Muscle of back (tissue), 11 donors: ENCODE results near the gene TBCD. TPM values are rescaled to one million over a fixed set of nuclear protein-coding genes. Genes with fewer than 3 reads are reported as not detected.

Experiments used
- DNase-seq, 3 donors: peaks; one replicate each; pipeline versions ENCODE4 v3.0.0 to v3.0.0-alpha.2; 2013
- polyA plus RNA-seq, 10 donors: library from polyadenylated mRNA; unstranded; fragments of 120-200 nt; gene quantifications; one replicate each; pipeline ENCODE4 v1.2.1, GENCODE V29; 2013; ENCODE audit not compliant: insufficient read length in 10 of 10

Gene TBCD
- polyA plus RNA-seq, 10 donors = 53.5 to 86.2 (median 60.0) TPM

GRCh38 chr17:82849076-82849945 is 97.4 kb downstream of the TBCD start:
- no peak for DNase-seq

DNA sequence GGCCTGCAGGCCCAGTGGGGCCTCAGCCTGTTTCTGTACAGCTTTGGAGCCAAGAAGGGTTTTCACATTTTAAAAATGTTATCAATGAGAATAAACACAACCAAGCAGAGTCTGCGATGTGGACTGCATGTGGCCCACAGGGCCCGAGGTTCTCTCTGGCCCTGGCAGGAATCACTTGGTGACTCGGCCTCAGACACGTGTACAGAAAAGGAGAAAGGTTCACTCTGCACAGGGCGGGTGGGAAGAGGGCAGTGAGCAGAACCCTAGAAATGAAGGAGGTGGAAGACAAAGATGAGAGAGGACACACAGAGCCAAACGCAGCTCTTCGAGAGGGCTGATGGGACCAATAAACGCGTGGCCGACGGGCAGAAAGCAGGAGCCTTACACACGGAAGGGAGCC is 99.5 kb downstream of the TBCD start:
- DNase-seq = no peak

DNA sequence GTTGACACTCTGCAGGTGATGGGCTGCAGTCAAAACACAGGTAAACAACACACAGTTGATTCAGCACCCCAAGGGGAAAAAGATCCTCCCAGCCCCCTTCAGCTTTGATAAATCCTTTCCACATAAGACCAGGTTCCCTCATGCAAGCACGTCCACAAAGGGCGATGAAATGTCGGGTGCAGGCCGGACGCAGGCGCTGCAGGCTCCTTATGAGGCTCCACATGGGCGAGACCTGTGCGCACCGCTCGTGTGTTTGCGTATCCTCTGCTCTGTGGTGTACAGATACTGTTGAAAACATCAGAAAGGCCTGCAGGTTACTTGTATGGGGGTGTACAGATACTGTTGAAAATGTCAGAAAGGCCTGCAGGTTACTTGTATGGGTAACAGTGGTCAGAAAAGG is 102.4 kb downstream of the TBCD start:
- no peak for DNase-seq

DNA sequence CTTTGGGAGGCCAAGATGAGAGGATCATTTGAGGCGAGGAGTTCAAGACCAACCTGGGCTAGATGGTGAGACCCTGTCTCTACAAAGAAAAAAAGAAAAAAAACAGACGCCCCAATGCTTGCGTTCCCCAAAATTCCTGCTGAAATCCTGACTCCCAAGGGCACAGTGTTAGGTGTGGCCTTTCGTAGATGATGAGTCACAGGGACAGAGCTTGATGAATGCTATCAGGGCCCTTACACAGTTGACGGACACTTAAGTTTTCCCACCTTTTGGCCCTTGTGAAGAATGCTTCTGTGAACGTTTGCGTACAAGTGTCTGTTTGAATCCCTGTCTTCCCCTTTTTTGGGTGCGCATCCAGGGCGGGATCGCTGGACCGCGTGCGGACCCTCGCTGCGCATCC is 104.5 kb downstream of the TBCD start:
- no peak for DNase-seq

DNA sequence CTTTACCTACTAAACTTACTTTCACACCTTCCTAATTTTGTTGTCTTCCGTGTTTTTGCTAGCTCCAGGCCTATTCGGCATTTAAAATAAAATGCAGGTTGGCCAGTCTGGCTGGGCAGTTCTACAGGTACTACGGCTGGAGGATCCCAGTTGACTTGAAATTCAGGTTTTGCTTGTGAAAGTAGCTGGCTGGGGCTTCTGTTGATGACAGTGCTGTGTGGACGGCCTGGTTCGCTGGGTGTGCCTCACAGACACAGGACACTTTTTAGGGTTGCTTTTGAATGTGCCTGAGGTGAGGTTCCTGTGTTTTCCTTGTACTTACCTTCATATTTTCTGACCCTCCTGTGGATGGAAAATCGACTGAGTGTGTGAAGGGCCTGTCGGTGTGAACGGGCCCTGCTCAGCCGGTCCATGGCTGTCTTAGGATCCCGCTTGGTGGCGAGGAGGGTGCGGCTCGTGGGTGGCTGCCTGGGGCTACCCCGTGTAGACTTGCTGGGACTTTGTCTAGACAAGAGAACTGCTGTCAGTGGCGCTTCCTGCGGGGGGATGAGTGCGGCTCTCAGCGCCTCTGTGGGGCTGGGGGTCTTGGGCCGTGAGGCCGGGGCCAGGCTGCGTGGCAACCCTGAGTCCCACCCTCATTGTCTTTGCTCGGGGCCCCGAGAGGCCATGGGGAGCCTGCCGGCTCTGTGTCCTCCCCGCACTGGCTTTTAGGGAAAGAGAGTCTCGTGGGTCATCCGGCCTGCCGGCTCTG is 106.7 kb downstream of the TBCD start:
- no peak for DNase-seq

GRCh38 chr17:82859431-82860403 is 107.9 kb downstream of the TBCD start:
- peak in 1 of 3 donors; percentile 46 for DNase-seq

- no peak for DNase-seq
These were observed 108.9 kb downstream of the TBCD start for GRCh38 chr17:82860606-82861392.

DNA sequence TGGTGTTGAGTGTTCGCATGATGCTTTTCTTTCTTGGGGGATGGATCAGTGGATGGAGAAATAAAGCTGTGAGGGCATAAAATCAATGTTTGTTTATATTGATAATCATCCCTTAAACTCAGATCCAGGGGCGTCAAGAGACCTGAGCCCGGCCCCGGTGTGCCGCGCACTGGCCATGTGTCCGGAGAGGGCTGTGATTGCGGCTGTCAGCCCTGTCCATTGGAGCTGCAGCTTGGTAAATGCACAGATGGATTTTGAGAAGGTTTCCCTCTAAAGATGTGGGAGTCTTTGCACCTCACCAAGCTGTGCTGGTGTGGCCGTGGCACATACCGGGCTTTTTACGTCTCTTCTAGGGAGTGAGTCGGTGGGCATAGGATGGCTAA is 109.5 kb downstream of the TBCD start:
- DNase-seq = no peak

DNA sequence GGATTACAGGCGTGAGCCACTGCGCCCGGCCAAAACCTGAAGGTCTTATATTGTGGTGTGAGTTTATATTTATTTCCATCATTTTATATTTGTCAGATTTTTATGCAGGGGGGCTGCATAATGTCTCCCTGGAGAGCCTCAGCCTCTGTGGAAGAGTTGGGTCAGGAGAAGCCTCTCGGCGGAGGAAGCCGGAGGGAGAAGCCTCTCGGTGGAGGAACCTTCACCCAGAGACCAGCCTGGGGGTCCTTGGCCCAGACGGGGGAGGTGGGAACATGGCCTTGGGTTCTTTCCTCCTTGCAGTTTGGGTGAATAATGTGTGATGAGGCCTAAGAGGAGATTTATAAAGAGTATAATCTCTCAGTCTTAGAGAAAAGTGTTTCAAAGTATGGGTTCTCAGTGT is 110.3 kb downstream of the TBCD start:
- DNase-seq = no peak

DNA sequence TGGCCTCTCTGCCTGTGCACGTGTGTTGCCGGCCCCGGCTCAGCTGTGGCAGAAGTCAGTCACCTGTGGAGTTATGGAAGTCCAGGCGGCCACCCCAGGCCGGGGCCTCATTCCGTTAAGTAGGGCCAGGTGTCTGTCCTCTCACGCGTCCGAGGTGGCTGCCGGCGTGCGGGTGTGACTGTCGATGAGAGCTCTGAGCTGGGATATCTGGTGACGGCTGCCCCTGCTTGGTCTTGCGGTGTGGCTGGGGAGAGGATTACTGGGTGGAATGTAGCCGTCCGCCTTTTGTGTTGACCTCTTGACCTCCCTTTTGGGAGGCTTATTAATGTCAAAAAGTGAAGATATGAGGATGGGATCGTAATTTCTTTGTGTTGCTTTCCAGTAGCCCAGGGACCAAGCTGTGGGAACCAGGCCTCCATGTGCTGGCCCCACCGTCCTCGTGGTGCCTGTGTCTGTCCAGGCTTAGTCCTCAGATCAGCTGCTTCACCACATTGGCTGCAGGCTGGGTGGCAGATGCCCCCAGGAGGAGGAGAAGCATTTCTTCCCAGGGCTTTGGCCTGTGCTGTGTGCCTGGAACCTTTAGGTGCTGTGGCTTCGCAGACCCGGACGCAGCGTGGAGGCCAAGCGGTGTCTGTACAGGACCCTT is 111.0 kb downstream of the TBCD start:
- no peak for DNase-seq

DNA sequence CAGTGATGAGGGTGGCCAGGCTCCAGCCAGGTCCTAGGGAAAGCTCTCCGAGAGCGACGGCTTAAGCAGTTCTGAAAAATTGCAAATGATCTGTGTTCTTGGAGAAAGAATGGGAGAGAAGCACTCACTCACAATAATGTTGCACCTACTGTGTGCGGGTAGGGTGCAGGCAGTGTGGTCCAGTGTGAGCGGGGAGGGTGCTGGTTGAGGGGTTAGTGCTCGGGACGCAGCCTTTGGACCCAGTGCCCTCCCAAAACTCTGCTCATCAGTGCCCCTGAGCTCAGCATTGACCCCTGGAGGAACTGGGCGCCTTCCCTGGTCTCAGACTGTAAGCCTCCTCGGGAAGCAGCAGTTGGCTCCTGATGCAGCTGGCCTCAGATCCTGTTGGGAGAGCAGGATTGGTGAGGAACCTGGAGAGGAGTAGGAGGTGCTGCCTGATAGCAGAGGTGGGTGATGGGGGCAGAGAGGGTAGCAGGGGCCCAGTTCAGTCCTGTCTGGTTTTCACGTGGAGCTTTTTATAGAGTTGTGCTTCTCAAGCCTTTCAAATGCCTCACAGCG is 111.6 kb downstream of the TBCD start:
- no peak for DNase-seq

DNA sequence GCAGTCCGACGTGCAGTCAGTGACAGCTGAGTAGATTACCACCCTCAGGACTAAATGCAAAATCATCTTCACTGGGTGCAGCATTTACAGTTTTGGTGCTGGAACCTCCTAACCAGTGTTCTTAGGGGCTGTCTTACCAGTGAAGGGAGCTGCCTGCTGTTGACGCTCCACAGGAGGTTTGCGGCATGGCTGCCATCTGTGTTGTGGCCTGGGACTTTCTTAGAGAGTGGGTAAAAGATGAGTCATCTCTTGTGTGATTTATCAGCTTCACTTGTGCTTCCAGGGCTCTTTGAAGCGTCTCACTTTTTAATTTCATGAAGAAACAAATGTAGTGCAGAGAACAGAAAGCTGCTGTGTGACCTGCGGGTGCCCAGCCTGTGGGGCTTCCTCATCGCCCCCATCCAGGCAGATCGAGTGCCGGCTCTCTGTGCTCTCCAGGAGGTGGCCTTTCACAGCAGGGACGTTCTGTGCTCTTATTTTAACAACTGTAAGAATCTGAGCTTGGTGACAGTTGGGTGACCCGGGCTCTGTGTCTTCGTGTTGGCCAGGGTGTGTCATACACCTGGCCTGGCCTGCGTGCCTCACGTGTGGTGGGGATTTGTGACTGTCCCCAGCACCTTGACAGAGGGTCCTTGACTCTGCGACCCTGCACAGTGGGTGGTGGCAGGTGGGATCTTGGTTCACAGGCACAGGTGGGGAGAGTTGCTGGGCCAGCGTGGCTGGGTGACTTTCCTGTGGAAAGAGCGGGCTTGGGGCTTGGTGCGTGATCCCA is 112.3 kb downstream of the TBCD start:
- peak in 1 of 3 donors; percentile 49 for DNase-seq

- peak in 1 of 3 donors; percentile 40 for DNase-seq
These were observed 112.9 kb downstream of the TBCD start for GRCh38 chr17:82864713-82865248.

- no peak for DNase-seq
These were observed 113.4 kb downstream of the TBCD start for GRCh38 chr17:82865274-82865673.

- DNase-seq = peak in 1 of 3 donors; percentile 53
These were observed 114.0 kb downstream of the TBCD start for GRCh38 chr17:82865774-82866395.

GRCh38 chr17:82866590-82867191 is 114.8 kb downstream of the TBCD start:
- DNase-seq = peak; percentile 70 to 90 (median 76)

GRCh38 chr17:82867763-82868325 is 116.0 kb downstream of the TBCD start:
- no peak for DNase-seq

GRCh38 chr17:82868715-82869131 is 116.9 kb downstream of the TBCD start:
- no peak for DNase-seq
